H9 (cell line): ENCODE data around the gene MAP1LC3B. TPM values are rescaled to one million over a fixed set of nuclear protein-coding genes. Genes with fewer than 3 reads are reported as not detected.

Experiments
- DNase-seq: peaks from one replicate; pipeline ENCODE4 v3.0.0-alpha.2; 2017
- H2AFZ ChIP-seq: one replicate; pipeline ENCODE4 v1.6.1; 2013; ENCODE audit warnings: mild to moderate bottlenecking, low read length, control low read depth, moderate library complexity
- H2AK5ac ChIP-seq: 2 replicates; pipeline ENCODE4 v1.6.1; 2013; ENCODE audit warnings: low read length, control low read depth, mixed read lengths; ENCODE audit not compliant: insufficient read length
- H2BK120ac ChIP-seq: one replicate; pipeline ENCODE4 v1.6.1; 2013; ENCODE audit warnings: low read depth, mild to moderate bottlenecking, low read length, control low read depth, inconsistent platforms; ENCODE audit not compliant: poor library complexity, severe bottlenecking
- H2BK12ac ChIP-seq: 2 replicates; pipeline ENCODE4 v1.6.1; 2013; ENCODE audit warnings: low read length, control low read depth, mixed read lengths, low read depth; ENCODE audit not compliant: insufficient read length
- H2BK15ac ChIP-seq: 2 replicates; pipeline ENCODE4 v1.6.1; 2013; ENCODE audit warnings: low read depth, low read length, control low read depth
- H2BK20ac ChIP-seq: one replicate; pipeline ENCODE4 v1.6.1; 2013; ENCODE audit warnings: low read depth, mild to moderate bottlenecking, low read length, control low read depth, inconsistent platforms; ENCODE audit not compliant: poor library complexity, severe bottlenecking
- H2BK5ac ChIP-seq: 2 replicates; pipeline ENCODE4 v1.6.1; 2013; ENCODE audit warnings: low read length, control low read depth, mixed read lengths; ENCODE audit not compliant: insufficient read length
- H3K14ac ChIP-seq: 2 replicates; pipeline ENCODE4 v1.6.1; 2013; ENCODE audit warnings: low read length, control low read depth; ENCODE audit not compliant: insufficient read depth
- H3K18ac ChIP-seq: 2 replicates; pipeline ENCODE4 v1.6.1; 2013; ENCODE audit warnings: low read depth, mild to moderate bottlenecking, mixed read lengths, low read length, control low read depth; ENCODE audit not compliant: insufficient read length
- H3K23ac ChIP-seq: 2 replicates; pipeline ENCODE4 v1.6.1; 2013; ENCODE audit warnings: low read length, control low read depth, mixed read lengths, low read depth; ENCODE audit not compliant: insufficient read length
- H3K23me2 ChIP-seq: 2 replicates; pipeline ENCODE4 v1.6.1; 2013; ENCODE audit warnings: low read depth, mild to moderate bottlenecking, mixed read lengths, low read length, control low read depth; ENCODE audit not compliant: insufficient read length, poor library complexity, severe bottlenecking
- H3K27ac ChIP-seq: 2 replicates; pipeline ENCODE4 v1.5.1; 2013; ENCODE audit warnings: low read length, control low read depth, mixed read lengths, low read depth; ENCODE audit not compliant: insufficient read length
- H3K27me3 ChIP-seq: 2 replicates; pipeline ENCODE4 v1.6.1; 2013; ENCODE audit warnings: low read length, control low read depth, inconsistent platforms; ENCODE audit not compliant: insufficient read depth
- H3K4ac ChIP-seq: 2 replicates; pipeline ENCODE4 v1.6.1; 2013; ENCODE audit warnings: low read depth, mild to moderate bottlenecking, control low read depth, inconsistent platforms, low read length, moderate library complexity
- H3K4me1 ChIP-seq: 2 replicates; pipeline ENCODE4 v1.6.1; 2013; ENCODE audit warnings: low read length, control low read depth, inconsistent platforms; ENCODE audit not compliant: insufficient read depth
- H3K4me2 ChIP-seq: 2 replicates; pipeline ENCODE4 v1.6.1; 2013; ENCODE audit warnings: low read length, control low read depth, mixed read lengths; ENCODE audit not compliant: insufficient read length, insufficient read depth
- H3K56ac ChIP-seq: 2 replicates; pipeline ENCODE4 v1.6.1; 2013; ENCODE audit warnings: low read depth, mild to moderate bottlenecking, mixed read lengths, low read length, control low read depth; ENCODE audit not compliant: insufficient read length
- H3K79me1 ChIP-seq: 2 replicates; pipeline ENCODE4 v1.6.1; 2013; ENCODE audit warnings: low read depth, mild to moderate bottlenecking, moderate library complexity, low read length, control low read depth, inconsistent platforms; ENCODE audit not compliant: insufficient read depth, poor library complexity, severe bottlenecking
- H3K79me2 ChIP-seq: 2 replicates; pipeline ENCODE4 v1.6.1; 2013; ENCODE audit warnings: low read length, control low read depth, inconsistent platforms; ENCODE audit not compliant: insufficient read depth
- H3K9ac ChIP-seq: 2 replicates; pipeline ENCODE4 v1.6.1; 2013; ENCODE audit warnings: low read length, control low read depth, mixed read lengths; ENCODE audit not compliant: insufficient read length; ENCODE audit errors: extremely low read depth
- H3K9me3 ChIP-seq: one replicate; pipeline ENCODE4 v1.6.1; 2013; ENCODE audit warnings: low read depth, low read length, inconsistent platforms; ENCODE audit not compliant: control insufficient read depth
- H3T11ph ChIP-seq: one replicate; pipeline ENCODE4 v1.6.1; 2013; ENCODE audit warnings: mild to moderate bottlenecking, low read length, control low read depth, inconsistent platforms
- H4K20me1 ChIP-seq: one replicate; pipeline ENCODE4 v1.6.1; 2013; ENCODE audit not compliant: control insufficient read depth, insufficient read length, insufficient read depth
- H4K5ac ChIP-seq: 2 replicates; pipeline ENCODE4 v1.6.1; 2013; ENCODE audit warnings: low read depth, mild to moderate bottlenecking, mixed read lengths, low read length, control low read depth; ENCODE audit not compliant: insufficient read length
- H4K8ac ChIP-seq: replicated peaks from 2 replicates; pipeline ENCODE4 v1.6.1; 2013; ENCODE audit warnings: low read length, control low read depth, mixed read lengths, low read depth; ENCODE audit not compliant: insufficient read length
- H4K91ac ChIP-seq: 2 replicates; pipeline ENCODE4 v1.6.1; 2013; ENCODE audit warnings: low read depth, mild to moderate bottlenecking, moderate library complexity, mixed read lengths, low read length, control low read depth; ENCODE audit not compliant: insufficient read length
- H3K27ac Mint-ChIP-seq, 3 experiments: 2 replicates in 2 of 3; 3 replicates in 1 of 3; pipeline ENCODE4 v1.8.0; 2020 to 2021; ENCODE audit warnings: mixed read lengths in 3 of 3, mild to moderate bottlenecking in 1 of 3, moderate library complexity in 1 of 3
- H3K27me3 Mint-ChIP-seq: 2 replicates; pipeline ENCODE4 v1.8.0; 2021; ENCODE audit warnings: low read depth, mild to moderate bottlenecking, moderate library complexity, mixed read lengths
- H3K36me3 Mint-ChIP-seq, 3 experiments: 2 replicates in 2 of 3; 3 replicates in 1 of 3; pipeline ENCODE4 v1.8.0; 2020 to 2021; ENCODE audit warnings: low read depth in 3 of 3, mixed read lengths in 3 of 3; ENCODE audit not compliant: insufficient read depth in 1 of 3
- H3K4me1 Mint-ChIP-seq, 2 experiments: 2 replicates each; pipeline ENCODE4 v1.8.0; 2020; ENCODE audit warnings: mixed read lengths in 2 of 2
- H3K4me3 Mint-ChIP-seq, 2 experiments: 2 replicates in 1 of 2; 3 replicates in 1 of 2; pipeline ENCODE4 v1.8.0; 2020 to 2021; ENCODE audit warnings: mild to moderate bottlenecking in 2 of 2, mixed read lengths in 2 of 2, moderate library complexity in 1 of 2
- H3K9me3 Mint-ChIP-seq, 2 experiments: 2 replicates in 1 of 2; 3 replicates in 1 of 2; pipeline ENCODE4 v1.8.0; 2020; ENCODE audit warnings: mild to moderate bottlenecking in 2 of 2, mixed read lengths in 2 of 2, moderate library complexity in 1 of 2
- WGBS: extraction: QIAGEN DNeasy Blood & Tissue Kit; methylation state at CpG from one replicate; pipeline ENCODE4 v1.1.7; 2013; ENCODE audit warnings: missing lambda C conversion rate, low lambda C conversion rate, mixed read lengths; ENCODE audit not compliant: insufficient read length; ENCODE audit errors: extremely low coverage; 5-methylcytosine and 5-hydroxymethylcytosine counted together
- total RNA-seq: library from RNA; stranded (reverse); gene quantifications from 2 replicates; pipeline ENCODE4 v1.2.1, GENCODE V29; 2021
- TF ChIP-seq, protein P1 (sequence below): fragments of 200-600 bp; sonication (generic); conservative IDR thresholded peaks from 3 replicates; pipeline ENCODE4 v1.8.0; 2021; ENCODE audit warnings: antibody characterized with exemption, mild to moderate bottlenecking

The MAP1LC3B gene
- total RNA-seq, 1 experiment from 2014 or later: 47.1 TPM

DNA sequence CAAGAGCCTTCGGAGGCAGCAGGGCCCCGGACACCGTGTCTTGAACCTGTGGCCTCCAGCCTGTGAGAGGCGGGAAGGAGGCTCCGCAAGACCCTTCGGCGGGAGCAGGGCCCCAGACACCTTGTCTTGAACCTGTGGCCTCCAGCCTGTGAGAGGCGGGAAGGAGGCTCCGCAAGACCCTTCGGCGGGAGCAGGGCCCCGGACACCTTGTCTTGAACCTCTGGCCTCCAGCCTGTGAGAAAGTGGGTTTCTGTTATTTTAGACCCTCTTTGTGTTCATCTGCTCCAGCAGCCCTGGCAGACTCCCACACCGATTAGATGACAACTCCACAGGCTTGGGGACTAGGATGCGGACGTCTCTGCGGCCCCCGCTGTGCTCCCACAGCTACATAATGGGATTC is 38.5 kb upstream of the MAP1LC3B start:
- Mint-ChIP-seq H3K4me1 (no peaks in the 10 kb centered on the region), H3K27me3 (no peaks in the 10 kb centered on the region), H3K36me3 (peaks cover 1 to 13% (median 9%) of the 10 kb centered on the region in 3 experiments; a peak in 6 of 7 replicates), H3K9me3 (no peaks in the 10 kb centered on the region), H3K4me3 (no peak overlapping the region), H3K27ac (no peak overlapping the region)
- H4K5ac ChIP-seq: no peak overlapping the region
- H4K20me1 ChIP-seq: no peaks in the 10 kb centered on the region
- H3K4me1 ChIP-seq: no peaks in the 10 kb centered on the region
- TF ChIP-seq, protein P1, sequence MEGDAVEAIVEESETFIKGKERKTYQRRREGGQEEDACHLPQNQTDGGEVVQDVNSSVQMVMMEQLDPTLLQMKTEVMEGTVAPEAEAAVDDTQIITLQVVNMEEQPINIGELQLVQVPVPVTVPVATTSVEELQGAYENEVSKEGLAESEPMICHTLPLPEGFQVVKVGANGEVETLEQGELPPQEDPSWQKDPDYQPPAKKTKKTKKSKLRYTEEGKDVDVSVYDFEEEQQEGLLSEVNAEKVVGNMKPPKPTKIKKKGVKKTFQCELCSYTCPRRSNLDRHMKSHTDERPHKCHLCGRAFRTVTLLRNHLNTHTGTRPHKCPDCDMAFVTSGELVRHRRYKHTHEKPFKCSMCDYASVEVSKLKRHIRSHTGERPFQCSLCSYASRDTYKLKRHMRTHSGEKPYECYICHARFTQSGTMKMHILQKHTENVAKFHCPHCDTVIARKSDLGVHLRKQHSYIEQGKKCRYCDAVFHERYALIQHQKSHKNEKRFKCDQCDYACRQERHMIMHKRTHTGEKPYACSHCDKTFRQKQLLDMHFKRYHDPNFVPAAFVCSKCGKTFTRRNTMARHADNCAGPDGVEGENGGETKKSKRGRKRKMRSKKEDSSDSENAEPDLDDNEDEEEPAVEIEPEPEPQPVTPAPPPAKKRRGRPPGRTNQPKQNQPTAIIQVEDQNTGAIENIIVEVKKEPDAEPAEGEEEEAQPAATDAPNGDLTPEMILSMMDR: no peak
- H3K27ac ChIP-seq: no peak overlapping the region
- no peak overlapping the region for H3K9ac ChIP-seq
- WGBS: no CpG with 5 or more reads among the region's 17 CpGs
- H2BK15ac ChIP-seq: no peak overlapping the region
- H2AFZ ChIP-seq: no peak overlapping the region
- H4K8ac ChIP-seq: no peak overlapping the region
- H3K14ac ChIP-seq: no peak overlapping the region
- H3K27me3 ChIP-seq: no peaks in the 10 kb centered on the region
- H3K23me2 ChIP-seq: no peaks in the 10 kb centered on the region
- no peak overlapping the region for H2BK12ac ChIP-seq
- no peaks in the 10 kb centered on the region for H3K79me2 ChIP-seq
- H4K91ac ChIP-seq: no peak overlapping the region
- no peak overlapping the region for H2BK5ac ChIP-seq
- H3K56ac ChIP-seq: no peak overlapping the region
- no peak overlapping the region for H3K4me2 ChIP-seq
- H3K9me3 ChIP-seq: no peaks in the 10 kb centered on the region
- no peak overlapping the region for H3K23ac ChIP-seq
- no peak overlapping the region for H3K18ac ChIP-seq
- no peaks in the 10 kb centered on the region for H3K79me1 ChIP-seq
- H2AK5ac ChIP-seq: no peak overlapping the region
- H3K4ac ChIP-seq: no peak overlapping the region
- DNase-seq: no peak
- no peak overlapping the region for H2BK20ac ChIP-seq
- no peak overlapping the region for H3T11ph ChIP-seq
- H2BK120ac ChIP-seq: no peak overlapping the region
